Left ventricle myocardium inferior (tissue), 1 donor: ENCODE data around the gene MDK. TPM values are rescaled to one million over a fixed set of nuclear protein-coding genes. Genes with fewer than 3 reads are reported as not detected.

Experiments used
- DNase-seq: peaks from one replicate; pipeline ENCODE4 v3.0.0-alpha.2; 2020
- H3K27ac ChIP-seq: fragments of 200-600 bp; replicated peaks from 2 replicates; pipeline ENCODE4 v1.8.0; 2021
- H3K27me3 ChIP-seq: fragments of 200-600 bp; 2 replicates; pipeline ENCODE4 v1.8.0; 2021; ENCODE audit warnings: low read depth
- H3K36me3 ChIP-seq: fragments of 200-600 bp; 2 replicates; pipeline ENCODE4 v1.8.0; 2021
- H3K4me1 ChIP-seq: fragments of 200-600 bp; 2 replicates; pipeline ENCODE4 v1.8.0; 2021
- H3K4me3 ChIP-seq: fragments of 200-600 bp; 2 replicates; pipeline ENCODE4 v1.8.0; 2021; ENCODE audit warnings: mild to moderate bottlenecking, moderate library complexity
- H3K9me3 ChIP-seq: fragments of 200-600 bp; replicated peaks from 2 replicates; pipeline ENCODE4 v1.8.0; 2021
- intact Hi-C: fragments of 100-400 bp; cut with micrococcal nuclease; formaldehyde crosslinking; loops from one replicate; pipeline ENCODE4 v1.11.0; 2022
- total RNA-seq: library from RNA; stranded (reverse); fragmentation: NEBNext Ultra II Directional; extraction: Animal tissue kit (Norgen Biotek cat#: 25700); gene quantifications from one replicate; pipeline ENCODE4 v1.2.1, GENCODE V29; 2021
- TF ChIP-seq, protein P1 (sequence below): fragments of 200-600 bp; IDR thresholded peaks from 2 replicates; pipeline ENCODE4 v1.8.0; 2021; ENCODE audit warnings: antibody characterized with exemption, mild to moderate bottlenecking, borderline replicate concordance
- donor health status: DM: no; HTN: yes; CAD: no; lungs with severe emphysema.

Gene MDK
- total RNA-seq, 1 donor from 2014 or later, result 5.4 TPM

DNA sequence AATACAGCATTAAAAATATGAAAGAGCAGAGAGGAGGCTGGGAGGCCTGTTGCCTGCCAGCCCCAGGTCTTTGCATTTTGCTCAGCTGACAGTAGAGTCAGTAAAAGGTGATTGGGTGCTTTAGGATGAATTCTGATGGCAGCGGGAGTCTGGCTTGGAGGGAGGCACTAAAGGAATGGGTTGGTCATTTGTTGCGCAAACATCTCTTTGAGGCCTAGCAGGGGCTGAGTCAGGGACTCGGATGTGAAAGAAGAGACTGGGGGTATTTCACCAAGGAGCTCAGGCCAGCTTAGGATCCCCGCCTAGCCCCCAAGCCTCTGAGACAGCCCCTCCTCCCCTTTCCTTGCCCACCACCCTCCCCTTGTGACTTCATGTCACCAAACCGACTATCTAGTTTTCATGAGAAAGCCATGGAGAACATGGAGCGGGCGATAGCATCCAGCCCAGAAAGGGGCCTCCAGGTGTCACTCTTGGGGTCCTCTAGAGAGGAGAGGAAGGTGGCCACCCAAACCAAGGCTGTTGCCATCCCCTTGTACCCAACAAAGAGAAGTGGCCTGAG is 24.5 kb upstream of the MDK start:
- H3K27me3 ChIP-seq, result no peaks in the 10 kb centered on the region
- intact Hi-C loops, result no loop called here
- peaks cover 57% of the 10 kb centered on the region for H3K4me1 ChIP-seq
- no peaks in the 10 kb centered on the region for H3K9me3 ChIP-seq
- no peak for DNase-seq
- H3K4me3 ChIP-seq, result no peak overlapping the region
- peak overlapping the region; percentile 42 for H3K27ac ChIP-seq
- TF ChIP-seq, protein P1, sequence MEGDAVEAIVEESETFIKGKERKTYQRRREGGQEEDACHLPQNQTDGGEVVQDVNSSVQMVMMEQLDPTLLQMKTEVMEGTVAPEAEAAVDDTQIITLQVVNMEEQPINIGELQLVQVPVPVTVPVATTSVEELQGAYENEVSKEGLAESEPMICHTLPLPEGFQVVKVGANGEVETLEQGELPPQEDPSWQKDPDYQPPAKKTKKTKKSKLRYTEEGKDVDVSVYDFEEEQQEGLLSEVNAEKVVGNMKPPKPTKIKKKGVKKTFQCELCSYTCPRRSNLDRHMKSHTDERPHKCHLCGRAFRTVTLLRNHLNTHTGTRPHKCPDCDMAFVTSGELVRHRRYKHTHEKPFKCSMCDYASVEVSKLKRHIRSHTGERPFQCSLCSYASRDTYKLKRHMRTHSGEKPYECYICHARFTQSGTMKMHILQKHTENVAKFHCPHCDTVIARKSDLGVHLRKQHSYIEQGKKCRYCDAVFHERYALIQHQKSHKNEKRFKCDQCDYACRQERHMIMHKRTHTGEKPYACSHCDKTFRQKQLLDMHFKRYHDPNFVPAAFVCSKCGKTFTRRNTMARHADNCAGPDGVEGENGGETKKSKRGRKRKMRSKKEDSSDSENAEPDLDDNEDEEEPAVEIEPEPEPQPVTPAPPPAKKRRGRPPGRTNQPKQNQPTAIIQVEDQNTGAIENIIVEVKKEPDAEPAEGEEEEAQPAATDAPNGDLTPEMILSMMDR, result no peak
- peaks cover 6% of the 10 kb centered on the region for H3K36me3 ChIP-seq

DNA sequence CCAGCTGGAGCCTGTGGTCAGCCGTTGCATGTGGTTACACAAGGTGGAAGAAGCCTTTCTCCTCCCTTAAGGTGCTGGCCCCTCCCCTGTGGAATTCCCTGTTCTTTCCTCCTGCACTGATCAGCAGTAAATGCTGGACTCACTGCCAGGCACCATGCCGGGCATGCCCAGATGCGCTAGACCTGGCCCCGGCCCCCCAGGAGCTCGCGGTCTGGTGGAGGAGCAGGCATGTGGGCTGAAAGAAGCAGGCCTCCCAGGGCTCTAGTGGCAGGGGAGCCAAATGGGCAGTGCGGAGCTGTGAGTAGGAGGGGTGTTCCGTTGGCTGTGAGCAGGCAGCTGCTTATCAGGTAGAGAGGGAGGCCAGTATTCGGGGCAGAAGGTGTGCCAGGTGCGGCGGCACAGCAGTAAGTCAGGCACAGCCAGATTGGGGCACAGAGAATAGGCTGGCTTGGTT is 24.0 kb upstream of the MDK start:
- Histone ChIP-seq H3K4me1 (peaks cover 57% of the 10 kb centered on the region), H3K27ac (peak overlapping the region; percentile 42)
- intact Hi-C loops, result no loop called here

DNA sequence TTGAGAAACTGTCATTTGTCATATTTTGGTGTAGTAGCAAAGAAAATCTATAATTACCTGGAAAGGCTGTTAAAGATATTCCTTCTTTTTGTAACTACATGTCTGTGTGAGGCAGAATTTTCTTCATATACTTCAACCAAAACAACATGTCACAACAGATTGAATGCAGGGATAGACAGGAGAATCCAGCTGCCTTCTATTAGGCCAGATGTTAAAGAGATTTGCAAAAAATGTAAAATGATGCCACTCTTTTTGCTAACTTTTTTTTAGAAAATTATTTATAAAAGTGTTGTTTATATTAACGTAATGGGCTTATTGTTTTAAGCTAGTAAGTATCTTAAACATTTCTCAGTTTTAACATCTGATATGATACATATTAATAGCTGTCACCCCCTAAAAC is 21.5 kb upstream of the MDK start:
- Histone ChIP-seq H3K36me3 (peaks cover 6% of the 10 kb centered on the region), H3K4me3 (no peak overlapping the region), H3K4me1 (peaks cover 71% of the 10 kb centered on the region), H3K27ac (peak overlapping the region; percentile 94), H3K27me3 (no peaks in the 10 kb centered on the region), H3K9me3 (no peaks in the 10 kb centered on the region)
- DNase-seq, result no peak
- intact Hi-C loops, result no loop called here
- TF ChIP-seq, protein P1, result no peak

More for the DNA sequence above, 24.0 kb upstream of the MDK start:
- Histone ChIP-seq H3K36me3 (peaks cover 6% of the 10 kb centered on the region), H3K9me3 (no peaks in the 10 kb centered on the region), H3K27me3 (no peaks in the 10 kb centered on the region), H3K4me3 (no peak overlapping the region)
- DNase-seq, result no peak
- TF ChIP-seq, protein P1, result no peak

DNA sequence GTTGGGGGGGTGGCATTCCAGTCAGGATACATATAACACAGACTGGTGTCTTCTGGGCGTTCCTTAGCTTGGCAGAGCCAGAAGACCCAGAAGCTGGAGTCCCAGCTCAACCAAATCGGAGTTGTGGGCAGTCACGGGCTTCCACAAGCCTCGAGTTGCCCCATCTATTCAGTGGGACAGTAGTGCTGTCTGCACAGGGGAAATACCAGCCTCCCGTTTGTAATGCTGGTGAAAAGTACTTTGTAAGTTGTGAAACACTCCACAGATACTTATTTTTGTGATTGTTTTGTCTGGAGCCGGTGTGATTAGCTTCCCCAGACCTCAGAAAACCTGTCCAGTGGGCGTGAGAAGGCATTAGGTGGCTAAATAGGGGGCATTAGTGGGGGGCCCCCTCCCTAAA is 20.6 kb upstream of the MDK start:
- DNase-seq, result no peak
- peak overlapping the region; percentile 94 for H3K27ac ChIP-seq
- TF ChIP-seq, protein P1, result no peak
- intact Hi-C loops, result no loop called here
- H3K4me3 ChIP-seq, result peak overlapping the region; percentile 67
- no peaks in the 10 kb centered on the region for H3K27me3 ChIP-seq
- peaks cover 6% of the 10 kb centered on the region for H3K36me3 ChIP-seq
- no peaks in the 10 kb centered on the region for H3K9me3 ChIP-seq
- peaks cover 80% of the 10 kb centered on the region for H3K4me1 ChIP-seq

DNA sequence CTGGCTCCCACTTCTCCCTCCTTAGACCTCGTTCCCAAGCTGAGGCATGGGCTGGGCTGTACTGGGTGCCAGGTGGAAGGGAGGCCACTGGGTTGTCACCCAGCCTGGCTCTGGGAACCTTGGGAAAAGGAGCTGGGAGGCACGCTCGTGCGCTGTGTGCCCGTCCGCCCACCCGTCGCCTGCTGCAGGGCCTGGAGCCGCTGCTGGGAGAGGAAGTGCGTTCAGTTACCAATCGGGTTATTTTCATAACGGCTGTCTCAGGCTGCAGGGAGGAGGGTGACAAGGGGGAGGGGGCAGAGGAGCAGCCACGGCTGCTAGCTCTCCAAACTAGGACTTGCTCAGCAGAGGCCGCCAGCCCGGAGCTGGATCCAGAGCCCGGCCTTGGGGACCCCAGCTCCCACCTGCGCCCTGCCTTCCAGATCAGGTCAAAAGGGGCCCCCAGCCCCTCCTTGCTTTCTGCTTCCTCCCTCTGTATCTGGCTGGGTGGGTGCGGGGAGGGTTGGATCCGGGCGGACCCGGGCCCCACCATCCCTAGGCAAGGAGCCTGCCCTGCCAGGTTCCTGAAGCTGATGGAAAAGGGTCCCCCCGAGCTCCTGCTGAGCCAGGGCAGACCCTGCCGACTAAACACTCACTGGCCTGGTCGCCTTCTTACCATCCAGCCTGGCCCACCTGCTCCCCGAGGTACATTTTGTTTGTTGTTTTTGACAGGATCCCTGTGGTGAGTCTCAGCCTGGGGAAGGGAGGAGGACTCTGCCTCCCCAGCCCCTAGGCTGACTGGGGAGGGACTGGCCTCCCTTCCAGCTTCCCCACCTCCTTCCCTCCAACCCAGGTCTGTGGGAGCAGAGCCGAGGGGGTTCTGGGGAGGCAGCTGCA is 19.9 kb upstream of the MDK start:
- intact Hi-C loops, result no loop called here
- Histone ChIP-seq H3K27me3 (no peaks in the 10 kb centered on the region), H3K4me1 (peaks cover 85% of the 10 kb centered on the region), H3K9me3 (no peaks in the 10 kb centered on the region), H3K4me3 (peak overlapping the region; percentile 67), H3K27ac (peak overlapping the region; percentile 94), H3K36me3 (peaks cover under 1% of the 10 kb centered on the region)
- peak; percentile 75 for DNase-seq
- TF ChIP-seq, protein P1, result no peak
